22Rv1 (cell line): ENCODE measurements around the gene SIK2.

Experiments
- H3K27ac ChIP-seq: fragments of 450-650 bp; 2 replicates; pipeline ENCODE4 v1.5.1; 2017
- ZFX ChIP-seq: fragments of 450-650 bp; IDR thresholded peaks from 2 replicates; pipeline ENCODE4 v1.6.1; 2017; ENCODE audit warnings: antibody characterized with exemption, borderline replicate concordance
- TF ChIP-seq, protein P1 (sequence below): fragments of 450-650 bp; IDR thresholded peaks from 2 replicates; pipeline ENCODE4 v1.5.1; 2017; ENCODE audit warnings: mild to moderate bottlenecking

Gene SIK2

GRCh38 chr11:111561306-111561705, 40.9 kb upstream of the SIK2 start:
- TF ChIP-seq, protein P1, sequence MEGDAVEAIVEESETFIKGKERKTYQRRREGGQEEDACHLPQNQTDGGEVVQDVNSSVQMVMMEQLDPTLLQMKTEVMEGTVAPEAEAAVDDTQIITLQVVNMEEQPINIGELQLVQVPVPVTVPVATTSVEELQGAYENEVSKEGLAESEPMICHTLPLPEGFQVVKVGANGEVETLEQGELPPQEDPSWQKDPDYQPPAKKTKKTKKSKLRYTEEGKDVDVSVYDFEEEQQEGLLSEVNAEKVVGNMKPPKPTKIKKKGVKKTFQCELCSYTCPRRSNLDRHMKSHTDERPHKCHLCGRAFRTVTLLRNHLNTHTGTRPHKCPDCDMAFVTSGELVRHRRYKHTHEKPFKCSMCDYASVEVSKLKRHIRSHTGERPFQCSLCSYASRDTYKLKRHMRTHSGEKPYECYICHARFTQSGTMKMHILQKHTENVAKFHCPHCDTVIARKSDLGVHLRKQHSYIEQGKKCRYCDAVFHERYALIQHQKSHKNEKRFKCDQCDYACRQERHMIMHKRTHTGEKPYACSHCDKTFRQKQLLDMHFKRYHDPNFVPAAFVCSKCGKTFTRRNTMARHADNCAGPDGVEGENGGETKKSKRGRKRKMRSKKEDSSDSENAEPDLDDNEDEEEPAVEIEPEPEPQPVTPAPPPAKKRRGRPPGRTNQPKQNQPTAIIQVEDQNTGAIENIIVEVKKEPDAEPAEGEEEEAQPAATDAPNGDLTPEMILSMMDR = no peak
- no peak for TF ChIP-seq ZFX
- H3K27ac ChIP-seq = no peak overlapping the region

DNA sequence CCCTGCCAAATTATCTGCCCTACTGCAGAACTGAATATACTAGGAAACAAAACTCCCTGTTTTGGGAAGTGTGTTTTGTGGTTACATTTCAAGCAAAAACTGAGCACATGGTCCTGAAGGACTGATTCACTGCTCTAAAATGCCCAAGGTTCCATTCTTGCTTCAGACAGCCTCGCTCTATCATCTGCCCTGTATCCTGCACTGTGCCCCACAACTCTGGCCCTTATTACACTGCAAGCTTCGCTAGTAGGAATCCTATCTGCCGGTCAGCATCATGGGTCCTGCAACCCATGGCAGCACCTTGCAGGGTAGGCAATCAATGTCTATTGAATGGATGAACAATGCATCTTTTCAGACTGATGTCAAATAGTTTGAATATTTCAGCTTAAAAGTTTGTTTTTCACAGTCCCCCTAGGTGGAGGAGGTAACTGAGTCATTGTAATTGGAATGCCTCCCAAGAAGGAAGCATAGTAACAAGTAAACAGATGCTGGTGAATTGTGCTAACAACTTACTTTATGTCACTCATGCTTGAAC, 40.4 kb upstream of the SIK2 start:
- TF ChIP-seq, protein P1 = no peak
- TF ChIP-seq ZFX = no peak
- H3K27ac ChIP-seq = no peak overlapping the region

DNA sequence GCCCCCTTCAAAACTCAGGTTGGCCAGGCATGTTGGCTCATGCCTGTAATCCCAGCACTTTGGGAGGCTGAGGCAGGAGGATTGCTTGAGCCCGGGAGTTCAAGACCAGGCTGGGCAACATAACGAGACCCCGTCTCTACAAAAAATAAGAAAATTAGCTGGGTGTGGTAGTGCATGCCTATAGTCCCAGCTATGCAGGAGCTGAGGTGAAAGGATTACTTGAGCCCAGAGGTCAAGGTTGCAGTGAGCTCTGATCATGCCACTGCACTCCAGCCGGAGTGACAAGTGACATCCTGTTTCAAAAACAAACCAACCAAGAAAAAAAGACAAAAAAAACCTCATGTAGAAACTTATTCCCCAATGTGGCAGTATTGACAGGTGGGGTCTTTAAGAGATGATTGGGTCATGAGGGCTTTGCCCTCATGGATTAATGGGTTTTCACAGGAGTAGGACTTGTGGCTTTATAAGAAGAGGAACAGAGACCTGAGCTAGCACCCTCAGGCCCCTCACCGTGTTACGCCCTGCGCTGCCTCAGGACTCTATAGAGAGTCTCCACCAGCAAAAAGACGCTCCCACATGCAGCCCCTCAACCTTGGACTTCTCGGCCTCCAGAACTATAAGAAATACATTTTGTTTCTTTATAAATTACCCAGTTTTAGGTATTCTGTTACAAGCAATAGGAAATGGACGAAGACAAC, 39.4 kb upstream of the SIK2 start:
- no peak overlapping the region for H3K27ac ChIP-seq
- TF ChIP-seq ZFX = no peak
- TF ChIP-seq, protein P1 = no peak

- H3K27ac ChIP-seq = no peak overlapping the region
- no peak for TF ChIP-seq ZFX
- TF ChIP-seq, protein P1 = peak; percentile 88
These were observed 37.0 kb upstream of the SIK2 start for GRCh38 chr11:111565114-111565720.

GRCh38 chr11:111566324-111566723, 35.9 kb upstream of the SIK2 start:
- TF ChIP-seq, protein P1 = no peak
- H3K27ac ChIP-seq = no peak overlapping the region

- TF ChIP-seq ZFX = no peak
- TF ChIP-seq, protein P1 = no peak
- no peak overlapping the region for H3K27ac ChIP-seq
These were observed 32.8 kb upstream of the SIK2 start for GRCh38 chr11:111569476-111569875.

DNA sequence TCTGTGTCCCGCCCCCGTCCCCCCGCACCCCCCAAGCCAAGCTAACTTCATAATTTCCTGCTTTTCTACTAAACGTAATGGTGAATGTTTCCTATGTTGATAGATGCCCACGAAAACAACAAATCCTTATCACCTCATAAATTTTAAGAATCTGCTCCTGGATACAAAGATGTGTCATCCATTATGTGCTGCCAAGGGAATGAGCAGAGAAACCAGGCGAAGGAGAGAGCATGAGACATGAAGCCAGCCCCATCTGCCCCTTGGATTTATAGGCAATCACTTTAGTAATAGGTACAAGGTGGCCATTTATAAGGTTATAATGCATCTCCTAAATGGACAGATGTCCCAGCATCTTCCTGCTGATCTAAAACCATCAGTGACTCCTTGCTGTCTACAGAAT, 31.5 kb upstream of the SIK2 start:
- TF ChIP-seq, protein P1 = no peak
- TF ChIP-seq ZFX = no peak
- H3K27ac ChIP-seq = no peak overlapping the region
